COLO668 (cell line): Measurements from ENCODE around the gene TRPV6.

Experiments
- DNase-seq: peaks from one replicate; lab custom pipeline; 2025; ENCODE audit not compliant: unreplicated experiment; lab: John Stamatoyannopoulos, UW

Gene TRPV6

GRCh38 chr7:142855756-142856564 lies 29.6 kb downstream of the TRPV6 start:
- DNase-seq, result no peak

GRCh38 chr7:142855114-142855743 lies 30.3 kb downstream of the TRPV6 start:
- DNase-seq, result no peak

- peak; percentile 40 for DNase-seq
Measured at GRCh38 chr7:142854372-142855113, 31.0 kb downstream of the TRPV6 start, which contains the start of gene EPHB6. Gene EPHB6, plus strand, starts transcription at chr7:142855076. Its CDS starts 8,152 bp downstream, at chr7:142863228.

GRCh38 chr7:142853739-142854371 lies 31.7 kb downstream of the TRPV6 start:
- DNase-seq, result peak; percentile 47

- no peak for DNase-seq
Measured at GRCh38 chr7:142851919-142852318, 33.6 kb downstream of the TRPV6 start.

GRCh38 chr7:142851269-142851668 lies 34.3 kb downstream of the TRPV6 start:
- no peak for DNase-seq

GRCh38 chr7:142847353-142847752 lies 38.2 kb downstream of the TRPV6 start:
- no peak for DNase-seq

GRCh38 chr7:142842251-142842766 lies 43.2 kb downstream of the TRPV6 start:
- no peak for DNase-seq

GRCh38 chr7:142838461-142839213 lies 46.9 kb downstream of the TRPV6 start:
- DNase-seq, result no peak

GRCh38 chr7:142836426-142836825 lies 49.1 kb downstream of the TRPV6 start:
- no peak for DNase-seq

- no peak for DNase-seq
Measured at GRCh38 chr7:142835487-142835886, 50.1 kb downstream of the TRPV6 start.

GRCh38 chr7:142833174-142834048 lies 52.1 kb downstream of the TRPV6 start:
- DNase-seq, result no peak

- DNase-seq, result no peak
Measured at GRCh38 chr7:142832417-142832816, 53.1 kb downstream of the TRPV6 start.

GRCh38 chr7:142827951-142828500 lies 57.5 kb downstream of the TRPV6 start:
- DNase-seq, result no peak

GRCh38 chr7:142822714-142823113 lies 62.8 kb downstream of the TRPV6 start:
- no peak for DNase-seq
